GM19328 (cell line): ENCODE results near the gene KLF4.

Experiments
- ATAC-seq: cut with Tn5 transposase; IDR thresholded peaks from one replicate; pipeline ENCODE4 v1.9.1; 2021; ENCODE audit warnings: mild to moderate bottlenecking, moderate library complexity; ENCODE audit not compliant: unreplicated experiment

Gene KLF4

GRCh38 chr9:107455425-107456135, 34.0 kb downstream of the KLF4 start:
- no peak for ATAC-seq

DNA sequence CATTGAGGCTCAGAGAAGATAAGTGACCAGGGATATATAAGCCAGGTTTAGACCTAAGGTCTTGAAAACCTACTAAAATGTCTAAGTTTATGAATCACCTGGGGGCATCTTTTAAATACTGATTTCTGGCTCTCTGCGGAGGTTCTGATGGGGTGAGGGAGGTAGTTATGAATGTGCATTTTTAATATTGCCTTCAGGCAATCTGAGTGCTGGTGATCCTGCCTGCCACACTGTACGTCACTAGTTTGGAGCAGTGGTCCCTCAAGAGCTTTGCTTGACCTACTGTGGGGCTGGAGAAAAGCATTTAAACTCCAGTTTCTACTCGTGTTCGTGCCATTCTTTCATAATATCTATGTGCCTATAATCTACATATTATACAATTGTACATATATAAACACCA, 36.1 kb downstream of the KLF4 start:
- ATAC-seq, result no peak

- ATAC-seq, result no peak
Measured at GRCh38 chr9:107447834-107448233, 41.7 kb downstream of the KLF4 start.

DNA sequence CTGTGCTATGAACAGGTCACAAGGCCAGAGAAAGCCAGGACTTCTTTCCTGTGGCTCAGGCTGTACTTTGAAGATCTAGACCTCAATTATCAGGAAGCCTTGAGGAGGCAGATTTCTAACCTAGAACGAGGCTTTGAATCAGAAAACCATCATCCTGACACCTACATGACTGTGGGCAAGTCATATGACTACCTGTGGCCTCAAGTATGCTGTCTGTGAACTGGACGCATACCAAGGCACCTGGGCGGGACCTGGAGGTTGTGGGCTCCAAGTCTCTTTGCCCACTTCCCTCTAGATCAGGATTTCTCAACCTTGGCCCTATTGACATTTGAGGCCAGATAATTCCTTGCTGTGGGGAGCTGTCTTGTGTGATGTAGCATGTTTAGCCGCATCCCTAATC, 42.5 kb downstream of the KLF4 start:
- no peak for ATAC-seq

DNA sequence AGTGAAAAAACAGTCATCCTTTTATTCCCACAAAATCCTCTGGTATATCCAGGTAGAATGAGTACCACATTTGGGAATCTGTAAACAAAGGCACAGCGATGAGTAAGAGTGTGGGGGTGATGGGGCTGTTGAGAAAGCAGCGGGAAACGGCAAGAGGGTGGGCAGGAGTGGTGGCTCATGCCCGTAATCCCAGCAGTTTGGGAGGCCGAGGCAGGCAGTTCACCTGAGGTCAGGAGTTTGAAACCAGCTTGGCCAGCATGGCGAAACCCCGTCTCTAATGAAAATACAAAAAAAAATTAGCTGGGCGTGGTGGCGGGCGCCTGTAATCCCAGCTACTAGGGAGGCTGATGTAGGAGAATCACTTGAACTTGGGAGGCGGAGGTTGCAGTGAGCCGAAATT, 43.1 kb downstream of the KLF4 start:
- ATAC-seq, result no peak

DNA sequence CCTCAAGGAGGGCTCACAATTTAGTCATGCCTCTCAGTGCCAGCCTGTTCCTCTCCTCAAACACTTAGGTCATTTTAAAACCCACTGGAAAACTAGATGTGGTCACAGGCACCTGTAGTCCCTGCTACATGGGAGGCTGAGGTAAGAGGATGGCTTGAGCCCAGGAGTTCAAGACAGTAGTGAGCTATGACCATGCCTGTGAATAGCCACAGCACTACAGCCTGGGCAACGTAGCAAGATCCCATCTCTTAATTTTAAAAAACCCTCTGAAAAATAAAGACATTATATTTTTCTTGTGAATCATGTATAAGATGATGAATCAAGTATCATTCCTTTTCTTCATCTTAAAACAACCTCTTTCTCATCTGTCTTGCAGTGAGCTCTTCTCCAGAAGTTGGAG, 45.8 kb downstream of the KLF4 start:
- ATAC-seq, result no peak

DNA sequence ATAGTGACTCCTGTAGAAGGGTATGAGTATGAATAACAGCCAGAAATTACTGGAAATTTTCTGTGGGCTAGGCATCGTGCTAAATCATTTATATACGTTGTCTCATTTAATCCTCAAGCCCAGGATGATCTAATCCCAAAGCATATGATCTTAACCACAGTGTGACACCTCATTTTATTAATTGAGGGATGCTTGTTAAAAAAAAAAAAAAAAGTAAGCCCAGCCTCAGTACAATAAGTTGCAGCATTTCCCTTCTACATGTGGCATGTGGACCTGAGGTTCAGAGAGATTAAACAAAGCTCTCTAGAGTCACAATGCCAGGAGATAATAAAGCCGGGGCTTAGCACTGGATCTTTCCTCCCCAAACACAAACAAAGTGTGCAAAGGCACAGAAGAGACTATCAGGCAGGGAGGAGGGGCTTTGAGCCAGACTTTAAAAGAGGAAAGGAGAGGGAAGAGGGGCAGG, 49.5 kb downstream of the KLF4 start:
- no peak for ATAC-seq

DNA sequence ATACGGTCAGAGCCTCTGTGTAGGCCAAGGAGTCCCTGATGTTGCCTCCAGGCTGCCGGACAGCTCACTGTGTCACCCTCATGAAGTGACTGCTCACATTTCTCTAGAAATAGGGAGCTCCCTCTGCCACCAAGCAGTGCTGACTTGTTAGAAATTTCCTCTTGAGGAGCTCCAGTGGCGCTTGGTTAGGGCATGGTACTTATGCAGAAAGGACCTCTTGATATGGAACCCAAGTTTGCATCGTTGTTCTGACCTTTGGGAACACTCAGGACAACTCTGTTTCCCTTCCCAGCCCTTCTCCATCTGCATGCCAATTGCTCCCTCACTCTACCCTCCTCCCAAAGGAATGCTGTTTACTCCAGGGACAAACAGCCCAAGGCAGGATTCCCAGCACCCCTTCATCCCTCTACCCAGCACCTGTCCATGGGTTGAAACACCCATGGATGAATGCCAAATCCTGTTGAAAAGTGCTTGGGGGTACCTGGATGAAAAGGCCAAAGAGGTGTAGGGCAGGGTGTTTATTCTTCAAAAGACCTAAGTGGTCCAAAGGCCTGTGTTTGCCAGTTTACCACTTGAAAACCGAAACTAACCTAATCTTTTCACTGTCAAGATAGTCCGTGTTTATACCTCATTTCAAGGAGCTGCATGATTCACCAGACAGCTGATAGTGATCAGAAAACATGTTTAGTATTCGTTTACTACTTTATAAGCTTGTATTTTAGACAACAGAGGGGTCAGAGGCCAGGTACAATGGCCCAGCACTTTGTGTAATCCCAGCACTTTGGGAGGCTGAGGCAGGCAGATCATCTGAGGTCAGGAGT, 51.1 kb downstream of the KLF4 start:
- no peak for ATAC-seq

DNA sequence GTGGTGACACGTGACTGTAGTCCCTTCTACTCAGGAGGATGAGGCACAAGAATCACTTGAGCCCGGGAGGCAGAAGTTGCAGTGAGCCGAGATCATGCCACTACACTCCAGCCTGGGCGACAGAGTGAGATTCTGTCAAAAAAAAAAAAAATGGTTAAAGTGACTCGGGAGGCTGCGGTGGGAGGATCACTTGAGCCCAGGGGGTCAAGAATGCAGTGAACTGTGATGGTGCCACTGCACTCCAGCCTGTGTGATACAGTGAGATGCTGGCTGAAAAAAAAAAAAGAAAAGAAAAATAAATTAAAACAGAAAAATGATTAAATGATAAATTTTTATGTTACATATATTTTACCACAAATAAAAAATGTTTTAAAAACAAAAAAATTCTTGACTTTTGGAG, 51.9 kb downstream of the KLF4 start:
- no peak for ATAC-seq

- ATAC-seq, result no peak
Measured at GRCh38 chr9:107435415-107435814, 54.2 kb downstream of the KLF4 start.
